Embryonic facial prominence (tissue), 1 donor: ENCODE measurements around the gene CNTN4.
A peak's percentile ranks its signal among the peaks of the same experiment; 100 is the strongest.
"Not testable (repeated sequence)": the region's sequence is repeated elsewhere in the genome, so short reads cannot be mapped to it uniquely, and the experiment has no call there.

Experiments
- DNase-seq: peaks from one replicate; pipeline ENCODE4 v3.0.0-alpha.2; 2016; ENCODE audit errors: extremely low spot score

Gene CNTN4

DNA sequence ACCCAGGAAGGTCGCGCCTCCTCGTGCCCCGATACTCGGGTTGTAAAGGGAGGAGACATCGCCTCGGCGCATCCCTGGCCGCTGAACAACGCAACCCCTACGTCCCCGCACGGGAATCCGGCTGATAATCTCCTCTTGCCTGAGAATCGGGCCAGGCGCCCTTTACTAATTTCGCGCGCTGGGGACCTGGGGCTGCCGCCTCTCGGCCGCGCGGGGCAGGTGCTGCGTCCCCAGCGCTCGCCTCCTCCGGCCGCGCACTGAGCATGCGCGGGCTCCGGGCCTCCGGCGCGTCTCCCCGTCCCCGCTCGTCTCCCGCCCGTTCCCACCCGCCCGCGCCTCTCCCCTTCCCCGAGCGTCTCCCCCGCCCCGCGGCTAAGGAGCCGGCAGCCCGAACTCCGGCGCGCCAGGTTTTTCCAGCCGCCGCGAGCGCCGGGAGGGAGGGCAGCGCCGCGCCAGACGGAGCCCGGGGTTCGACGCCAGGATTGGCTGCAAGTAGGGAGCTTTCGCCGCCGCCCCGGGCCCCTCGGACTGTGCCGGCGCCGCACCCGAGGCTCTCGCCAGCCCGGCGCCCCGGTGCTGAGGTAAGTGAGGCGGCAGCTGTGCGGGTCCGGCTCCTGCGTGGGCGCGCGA, at the start of gene CNTN4:
Gene CNTN4 (plus strand): TSS at position 469 of the 630 bp plus-strand sequence.
- DNase-seq: peak; percentile 67

DNA sequence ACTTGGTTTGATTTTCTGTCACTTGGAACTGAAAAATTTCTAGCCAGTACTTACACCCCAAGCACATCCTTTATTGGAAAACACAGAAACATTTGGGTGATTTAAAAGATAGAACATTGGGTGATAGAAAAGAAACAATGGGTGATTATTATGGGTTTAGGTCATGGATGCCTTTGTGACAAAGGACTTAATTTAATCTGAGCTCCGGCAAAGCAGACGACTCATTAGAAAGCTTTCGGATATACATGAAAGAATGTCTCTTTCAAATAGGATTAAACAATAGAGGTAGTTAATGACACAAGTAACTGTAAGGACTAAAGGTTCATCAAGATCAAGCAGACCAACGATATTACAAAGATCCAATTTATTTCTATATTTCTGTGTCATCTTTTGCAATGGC, 37.3 kb upstream of the CNTN4 start:
- DNase-seq: no peak

DNA sequence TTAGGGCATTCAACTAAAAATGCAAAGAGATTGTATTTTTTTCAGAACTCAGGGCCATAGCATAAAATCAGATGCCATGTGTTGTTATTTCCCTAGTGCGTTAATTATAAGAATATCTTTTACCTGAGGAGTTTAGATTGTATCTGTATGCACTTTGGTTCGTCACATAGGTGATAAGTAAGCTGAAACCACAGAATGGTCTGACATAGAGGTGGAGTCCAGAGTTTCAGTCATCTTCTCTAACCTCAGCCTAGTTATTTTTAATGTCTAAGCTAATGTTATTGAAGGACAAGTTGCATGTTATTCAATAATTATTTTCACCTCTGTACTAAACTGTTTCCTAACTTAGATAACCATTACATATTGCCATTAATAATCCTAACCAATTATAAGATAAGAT, 27.1 kb upstream of the CNTN4 start:
- no peak for DNase-seq

DNA sequence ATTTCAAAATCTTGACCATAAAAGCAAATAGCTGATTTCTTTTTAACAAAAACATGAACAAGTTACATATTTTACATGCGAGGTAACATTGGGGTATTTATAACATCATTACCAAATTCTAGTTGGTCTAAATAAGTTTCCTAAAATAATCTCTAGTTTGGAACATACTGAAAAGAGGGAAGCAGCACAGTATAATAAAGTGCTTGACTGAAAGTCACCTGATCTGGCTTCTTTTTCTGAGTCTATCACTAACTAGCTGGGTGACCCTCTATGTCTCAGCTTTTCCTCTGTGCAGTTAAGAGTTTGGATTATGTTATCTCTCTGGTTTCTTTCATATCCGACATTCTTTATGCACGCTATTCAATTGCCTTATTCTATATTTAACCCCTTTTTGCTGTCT, 19.8 kb upstream of the CNTN4 start:
- no peak for DNase-seq

DNA sequence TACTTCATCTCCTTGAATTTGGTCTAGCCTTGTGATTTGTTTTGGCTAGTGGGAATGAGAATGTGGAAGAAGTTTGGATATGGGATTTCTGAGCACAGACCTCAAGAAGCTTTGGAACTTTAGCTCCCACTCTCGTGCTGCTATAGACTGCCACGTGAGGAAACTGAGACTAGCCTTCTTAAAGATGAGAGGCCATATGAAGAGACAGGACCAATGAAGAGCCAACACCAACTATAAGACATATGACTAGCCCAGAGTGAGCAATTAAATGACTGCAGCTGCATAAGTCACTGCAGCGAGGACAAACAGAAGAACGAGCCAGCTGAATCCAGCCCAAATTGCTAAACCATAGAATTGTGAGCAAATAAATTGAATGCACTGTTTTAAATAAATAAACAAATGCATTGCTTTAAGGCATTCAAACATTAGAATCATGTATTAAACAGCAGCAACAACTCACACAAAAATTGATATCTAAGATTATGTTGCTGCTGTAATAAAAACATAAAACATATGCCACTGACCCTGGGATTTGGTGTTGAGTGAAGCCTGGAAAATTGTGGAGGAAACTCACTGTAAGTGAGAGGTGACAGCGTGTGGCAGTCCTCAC, 15.7 kb upstream of the CNTN4 start:
- DNase-seq: no peak

DNA sequence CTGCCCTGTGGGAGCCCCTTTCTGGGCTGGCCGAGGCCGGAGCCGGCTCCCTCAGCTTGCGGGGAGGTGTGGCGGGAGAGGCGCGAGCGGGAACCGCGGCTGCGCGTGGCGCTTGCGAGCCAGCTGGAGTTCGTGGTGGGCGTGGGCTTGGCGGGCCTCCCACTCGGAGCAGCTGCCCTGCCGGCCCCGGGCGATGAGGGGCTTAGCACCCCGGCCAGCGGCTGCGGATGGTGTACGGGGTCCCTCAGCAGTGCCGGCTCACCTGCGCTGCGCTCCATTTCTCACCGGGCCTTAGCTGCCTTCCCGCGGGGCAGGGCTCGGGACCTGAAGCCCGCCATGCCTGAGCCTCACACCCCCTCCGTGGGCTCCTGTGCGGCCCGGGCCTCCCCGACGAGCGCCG, 15.1 kb upstream of the CNTN4 start:
- DNase-seq: not testable (repeated sequence)

DNA sequence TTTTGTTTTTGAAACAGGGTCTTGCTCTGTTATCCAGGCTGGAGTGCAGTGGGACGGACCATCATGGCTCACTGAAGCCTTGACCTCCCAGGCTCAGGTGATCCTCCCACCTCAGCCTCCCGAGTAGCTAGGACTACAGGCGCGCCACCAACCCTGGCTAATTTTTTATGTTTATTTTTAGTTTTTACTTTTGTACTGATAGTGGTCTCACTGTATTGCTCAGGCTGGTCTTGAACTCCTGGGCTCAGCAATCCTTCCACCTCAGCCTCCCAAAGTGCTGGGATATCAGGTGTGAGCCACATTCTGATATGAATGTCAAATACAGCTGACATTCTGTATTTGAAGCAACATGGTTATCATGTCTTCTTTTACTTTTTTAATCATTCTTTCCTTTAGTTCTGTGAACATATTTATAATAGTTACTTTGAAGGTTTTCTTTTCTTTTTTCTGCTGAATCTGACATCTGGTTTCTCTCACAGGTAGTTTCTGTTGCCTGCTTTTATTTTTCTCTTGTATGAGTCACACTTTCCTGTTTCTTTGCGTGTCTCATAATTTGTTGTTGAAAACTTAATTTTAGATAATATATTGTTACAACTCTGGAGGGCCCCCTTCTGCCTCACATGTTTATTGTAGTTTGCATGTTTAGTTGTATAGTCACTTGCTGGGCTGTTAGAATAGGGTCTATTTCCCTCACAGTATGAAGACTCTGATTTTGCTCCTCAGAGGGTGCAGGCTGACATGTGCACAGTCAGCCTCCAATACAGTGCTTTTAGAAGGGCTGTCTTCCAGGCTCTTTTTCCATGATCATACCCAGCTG, 8.4 kb upstream of the CNTN4 start:
- DNase-seq: no peak

DNA sequence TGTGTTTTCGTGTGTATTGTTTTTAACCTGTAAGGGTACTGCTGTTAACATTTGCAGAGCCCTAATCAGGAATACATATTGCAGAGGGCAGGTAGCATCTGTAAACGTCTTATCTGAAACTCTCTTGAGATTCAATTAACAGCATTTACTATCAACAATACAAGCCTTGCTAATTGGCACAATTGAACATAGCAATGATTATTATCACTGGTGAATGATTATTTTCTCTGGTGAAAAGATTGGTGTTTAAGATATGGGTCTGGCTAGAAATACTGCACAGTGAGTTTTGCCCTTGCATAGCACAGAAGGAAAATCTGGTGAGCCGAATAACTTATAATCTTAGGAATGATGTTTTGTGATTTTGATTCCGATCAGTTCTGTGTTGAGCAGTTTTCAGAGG, 5.9 kb upstream of the CNTN4 start:
- DNase-seq: no peak

DNA sequence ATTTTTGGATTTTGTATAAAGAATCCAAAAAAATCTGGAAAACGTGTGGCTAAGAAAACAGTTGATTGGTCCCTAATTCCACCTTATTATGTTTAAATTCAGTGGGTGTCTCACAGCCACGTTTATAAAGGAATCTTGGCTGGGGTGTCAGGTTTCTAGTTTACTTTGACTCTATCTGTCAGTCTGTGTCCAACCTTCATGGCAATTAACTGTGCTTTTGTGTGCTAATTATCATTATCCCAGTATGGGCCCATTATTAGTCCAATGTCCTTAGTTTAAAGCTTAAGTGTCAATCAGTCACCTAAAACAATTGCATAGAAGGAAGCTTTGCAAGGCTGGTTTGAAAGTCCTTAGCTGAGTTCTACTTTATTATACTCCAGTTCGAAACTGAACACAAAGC, 3.7 kb upstream of the CNTN4 start:
- no peak for DNase-seq

DNA sequence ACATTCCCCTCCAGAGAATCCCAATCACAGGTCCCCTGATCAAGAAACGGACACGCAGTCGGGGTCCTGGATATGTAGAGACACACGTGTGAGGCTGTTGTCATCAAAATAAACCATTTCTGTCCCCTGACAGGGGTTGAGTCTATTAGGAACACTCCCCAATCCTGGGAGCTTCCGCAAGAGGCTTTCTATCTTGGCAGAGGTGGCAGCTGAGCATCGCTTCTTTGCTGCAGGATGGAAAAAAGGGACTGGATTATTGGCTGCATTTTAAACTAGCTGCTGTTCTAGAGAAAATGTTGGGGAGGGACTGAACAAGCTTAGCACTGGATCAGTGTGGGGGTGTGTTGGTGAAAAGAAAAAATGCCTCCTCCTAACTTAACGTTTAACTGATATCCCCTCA, 2.5 kb upstream of the CNTN4 start:
- no peak for DNase-seq

DNA sequence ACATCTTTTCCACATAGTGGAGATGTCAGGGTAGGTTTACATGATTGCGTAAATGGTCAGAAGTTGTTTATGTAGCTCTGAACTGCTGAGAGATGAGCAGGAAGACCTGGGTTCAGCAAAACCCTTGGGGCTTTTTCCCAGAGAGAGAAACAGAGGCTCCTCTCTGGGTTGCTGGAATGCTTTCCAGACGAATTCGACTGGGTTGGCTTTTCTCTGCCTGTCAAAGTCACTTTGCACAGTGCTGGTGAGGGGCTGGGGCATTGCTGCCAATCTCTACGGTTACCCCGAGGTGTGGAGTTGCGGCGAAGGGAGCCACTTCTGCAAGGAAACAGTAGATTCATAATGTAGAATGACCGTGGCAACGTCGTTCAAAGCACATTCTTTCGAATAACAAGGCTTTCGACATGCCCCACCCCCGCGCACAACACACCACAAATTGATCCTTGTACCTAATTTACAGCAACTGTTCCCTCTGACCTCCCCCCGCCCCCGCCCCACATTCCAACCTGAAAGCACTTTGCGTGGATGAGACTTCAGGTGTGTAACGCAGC, 950 bp upstream of the CNTN4 start:
- no peak for DNase-seq

DNA sequence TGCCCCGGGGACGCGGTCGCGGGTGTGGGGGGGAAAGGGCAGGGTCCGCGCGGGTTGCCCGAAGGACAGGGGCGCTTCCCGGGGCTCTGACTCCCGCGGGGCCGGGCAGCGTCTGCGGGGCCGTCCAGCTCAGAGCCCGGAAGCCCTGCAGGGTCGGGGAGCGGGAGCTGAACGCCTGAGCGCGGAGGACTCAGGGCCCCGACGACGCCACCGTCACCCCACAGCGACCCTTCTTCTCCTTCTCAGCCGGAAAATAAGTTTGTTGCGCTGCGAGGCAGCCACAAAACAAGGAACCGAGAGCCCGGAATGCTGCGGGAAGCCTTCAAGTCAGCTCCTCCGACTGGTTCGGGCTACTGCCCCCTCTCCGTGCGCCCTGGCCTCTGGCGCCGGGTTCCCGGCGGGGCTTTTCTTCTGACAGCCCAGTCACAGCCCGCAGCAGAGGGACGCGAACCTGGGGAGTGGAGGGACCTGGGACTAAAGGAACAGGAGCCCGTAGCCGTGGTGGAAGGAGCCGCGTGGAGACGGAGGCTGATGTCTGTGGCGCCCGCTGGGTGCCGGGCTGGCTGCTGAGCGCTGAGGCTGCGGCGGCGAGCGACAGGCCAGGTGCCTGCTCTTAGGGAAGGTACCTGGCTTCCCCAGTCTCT, 484 bp downstream of the CNTN4 start:
- DNase-seq: no peak

DNA sequence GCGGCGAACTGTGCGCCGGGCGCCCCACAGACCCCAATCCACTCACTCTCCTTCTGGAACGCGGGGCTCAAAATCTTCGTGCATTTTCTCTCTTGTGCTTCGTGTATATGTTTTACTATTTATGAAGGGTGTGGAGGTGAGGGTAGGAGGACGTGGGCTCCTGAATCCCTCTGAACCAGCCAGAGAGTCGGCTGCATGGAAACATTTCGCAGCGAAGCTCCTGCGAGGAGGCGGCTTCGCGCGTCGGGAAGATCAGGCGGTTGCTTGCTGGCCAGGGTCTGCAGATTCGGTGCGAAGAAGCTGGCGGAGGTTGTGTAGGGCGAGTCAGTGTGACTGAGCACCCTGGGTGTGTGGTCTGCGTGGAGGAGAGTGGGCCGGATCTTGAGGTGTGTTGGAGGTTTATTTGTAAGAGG, 1.1 kb downstream of the CNTN4 start:
- DNase-seq: no peak

DNA sequence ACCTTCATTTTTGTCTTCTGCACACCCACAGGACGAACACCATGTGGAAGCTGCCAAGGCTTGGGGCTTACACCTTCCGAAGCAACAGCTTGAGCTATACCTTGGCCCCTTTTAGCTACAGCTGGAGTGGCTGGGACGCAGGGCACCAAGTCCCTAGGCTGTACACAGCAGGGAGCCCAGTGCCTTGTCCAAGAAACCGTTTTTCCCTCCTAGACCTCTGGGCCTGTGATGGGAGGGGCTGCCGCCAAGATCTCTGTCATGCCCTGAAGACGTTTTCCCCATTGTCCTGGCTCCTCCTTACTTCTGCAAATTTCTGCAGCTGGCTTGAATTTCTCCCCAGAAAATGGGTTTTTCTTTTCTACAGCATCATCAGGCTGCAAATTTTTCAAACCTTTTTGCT, 7.8 kb downstream of the CNTN4 start:
- no peak for DNase-seq

DNA sequence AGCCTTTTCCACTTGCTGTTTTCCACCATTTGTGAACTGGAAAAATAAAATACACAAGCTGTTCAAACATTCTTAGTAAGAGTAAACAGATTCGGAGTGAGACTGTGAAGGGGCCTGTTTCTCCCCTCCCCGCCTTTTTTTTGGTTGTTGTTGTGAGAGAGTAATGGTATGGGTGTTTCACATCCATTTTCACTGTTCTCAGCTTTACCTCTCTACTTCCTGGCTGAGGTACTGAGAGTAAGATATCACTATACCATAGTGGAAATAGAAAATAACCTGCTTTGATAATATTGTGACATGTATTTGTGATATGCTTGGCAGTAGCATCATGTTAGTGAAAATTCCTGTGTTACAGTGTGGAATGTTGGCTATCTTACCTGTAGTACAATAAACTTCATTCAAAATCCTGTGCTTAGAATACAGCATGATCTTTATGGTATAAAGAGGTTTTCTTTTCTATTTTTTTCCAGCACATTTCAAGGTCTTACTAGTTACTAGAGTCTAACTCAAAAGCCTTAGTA, 12.0 kb downstream of the CNTN4 start:
- no peak for DNase-seq

DNA sequence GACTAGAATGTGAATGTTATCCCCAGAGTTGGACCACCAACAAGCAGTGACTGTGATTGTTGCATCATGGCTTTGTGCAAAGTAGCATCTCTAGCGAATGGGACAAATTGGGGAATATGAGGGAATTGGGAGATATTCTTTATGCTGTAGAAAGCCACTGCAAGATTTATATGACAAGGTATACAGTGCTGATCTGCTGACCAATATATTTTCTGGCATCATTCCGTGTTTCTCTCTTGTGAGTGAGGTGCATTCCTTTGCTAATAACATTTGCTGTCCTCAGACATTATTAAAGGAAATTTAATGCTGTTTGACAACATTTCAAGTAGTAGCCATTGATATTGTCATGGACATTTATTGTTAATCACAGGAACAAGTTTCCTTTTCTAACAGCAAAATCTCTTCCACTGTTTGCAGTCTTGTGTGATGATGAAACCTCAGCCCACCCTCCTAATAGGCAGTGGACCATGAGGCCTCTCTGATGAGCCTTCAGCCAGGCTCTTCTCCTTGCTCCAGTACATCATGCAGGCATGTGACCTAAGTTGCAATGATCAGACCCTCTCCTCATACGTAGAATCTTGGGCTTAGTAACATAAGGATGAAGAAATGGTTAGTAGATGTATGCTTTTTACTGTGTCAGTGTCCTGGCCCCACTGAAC, 16.1 kb downstream of the CNTN4 start:
- DNase-seq: no peak

DNA sequence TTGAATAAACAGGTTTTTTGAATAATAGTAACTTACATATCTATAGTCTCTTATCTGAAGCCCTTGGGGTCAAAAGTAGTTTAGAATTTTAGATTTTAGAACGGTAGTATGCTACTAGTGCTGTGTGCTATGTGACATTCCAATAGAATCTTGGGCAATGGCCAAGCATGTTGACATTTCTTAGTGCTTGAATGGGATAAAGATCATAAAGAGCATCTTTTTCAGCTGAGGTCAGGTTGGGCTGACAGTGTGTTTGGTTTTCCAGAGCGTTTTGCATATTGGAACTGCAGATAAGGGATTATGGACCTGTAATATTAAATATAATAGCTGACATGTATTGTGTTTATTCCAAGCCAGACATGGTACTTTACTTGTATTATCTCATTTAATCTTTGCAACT, 32.1 kb downstream of the CNTN4 start:
- no peak for DNase-seq

DNA sequence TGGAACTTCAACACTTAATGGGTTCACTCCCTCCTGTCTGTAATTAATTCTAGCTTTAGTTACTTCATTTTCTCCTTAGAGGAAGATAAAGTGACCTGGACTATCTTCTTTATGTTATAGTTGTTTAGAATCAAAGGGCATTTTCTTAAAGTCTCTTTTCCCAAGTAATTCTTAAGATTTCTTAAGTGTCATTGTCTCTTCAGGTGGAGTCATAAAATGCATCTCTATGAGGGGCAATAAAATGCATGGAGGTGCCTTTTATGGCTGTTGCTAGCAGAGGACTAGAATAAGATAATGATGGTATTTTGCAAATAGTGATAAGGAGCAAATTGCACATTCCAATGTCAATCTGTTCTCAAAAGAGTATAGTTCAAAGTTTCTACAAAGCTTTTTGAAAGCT, 34.5 kb downstream of the CNTN4 start:
- no peak for DNase-seq

DNA sequence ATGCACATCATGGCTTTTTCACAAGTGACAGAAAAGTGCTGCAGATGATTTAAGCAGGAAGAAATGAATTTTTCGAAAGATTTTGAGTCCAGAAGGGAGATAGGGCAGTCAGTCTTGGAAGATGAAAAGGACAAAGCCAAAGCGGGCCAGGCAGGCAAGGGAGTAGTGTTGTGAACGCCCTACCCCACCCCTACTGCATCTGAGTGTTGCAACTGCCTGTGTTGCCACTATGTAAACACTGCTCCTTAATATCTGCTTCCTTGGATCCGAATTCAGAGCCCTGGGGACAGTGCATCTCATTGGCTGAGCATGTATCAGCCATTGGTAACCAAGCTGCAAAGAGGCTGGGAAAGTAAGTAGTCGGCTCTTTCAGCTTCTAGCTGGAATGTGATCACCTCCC, 39.0 kb downstream of the CNTN4 start:
- no peak for DNase-seq

DNA sequence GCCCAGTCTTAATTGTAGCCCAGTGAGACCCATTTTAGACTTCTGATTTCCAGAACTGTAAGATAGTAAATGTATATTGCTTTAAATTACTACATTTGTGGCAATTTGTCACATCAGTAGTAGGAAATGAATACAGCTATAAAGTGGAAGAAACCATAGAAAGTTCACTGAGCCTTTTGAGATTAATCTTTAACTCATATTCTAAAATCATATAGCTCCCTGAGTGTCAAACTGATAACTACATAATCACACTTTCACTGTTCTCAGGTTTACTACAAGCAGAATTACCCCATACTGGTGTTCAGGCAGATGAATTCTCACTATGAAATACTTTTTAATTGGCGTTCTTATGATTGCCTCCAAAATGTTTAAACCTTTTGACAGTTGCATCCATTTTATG, 42.8 kb downstream of the CNTN4 start:
- DNase-seq: no peak

DNA sequence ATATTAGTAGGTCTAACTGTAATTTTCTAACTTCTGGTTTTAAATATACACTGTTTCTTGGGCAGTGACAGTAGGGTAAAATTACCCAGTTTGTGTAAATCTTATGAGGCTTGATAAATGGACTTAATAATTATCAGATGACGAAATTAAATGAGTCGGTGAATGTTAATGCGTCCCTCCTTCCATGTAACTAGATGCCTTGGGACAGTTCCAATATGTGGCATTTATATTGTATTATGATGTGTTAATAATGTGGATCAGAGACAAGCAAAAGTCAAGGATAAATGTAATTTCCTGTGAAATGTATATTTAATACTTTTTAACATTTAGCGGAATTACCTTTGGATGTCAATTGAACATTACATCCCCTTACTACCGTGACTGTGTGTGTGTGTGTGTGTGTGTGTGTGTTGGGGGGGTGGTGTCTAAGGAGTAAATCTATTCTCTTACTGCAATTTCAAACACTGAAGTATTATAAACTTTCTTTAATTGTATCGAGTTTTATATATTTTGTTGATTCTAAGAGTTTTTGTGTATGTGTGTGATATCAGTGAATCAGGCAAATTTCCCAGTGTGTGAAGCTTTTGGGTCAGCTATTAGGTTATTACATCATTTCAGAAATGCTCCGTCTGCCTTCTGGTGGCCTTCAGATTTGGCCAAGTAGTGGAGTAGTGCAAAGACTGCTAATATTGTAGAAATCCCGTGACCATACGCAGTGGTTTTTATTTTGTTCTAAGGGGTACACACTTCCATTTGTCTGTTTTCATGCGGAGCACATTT, 50.1 kb downstream of the CNTN4 start:
- no peak for DNase-seq
